Measurements from ENCODE around the gene GULP1.

GULP1 gene

GRCh38 chr2:188492751-188493150 lies 201.1 kb downstream of the GULP1 start:
- no peaks in the 10 kb centered on the region for H3K79me2 ChIP-seq (ENCODE audit: insufficient read depth, low read length)
- no peak for TF ChIP-seq CTCF (IDR thresholded peaks at IDR 0.05; ENCODE audit: borderline replicate concordance, extremely low read depth, low read length, poor library complexity, severe bottlenecking)
- TF ChIP-seq EZH2 (IDR thresholded peaks at IDR 0.05; ENCODE audit: borderline replicate concordance, low read depth, low read length, severe bottlenecking), result no peak

GRCh38 chr2:188494906-188495305 lies 203.2 kb downstream of the GULP1 start:
- Histone ChIP-seq H3K27me3 (ENCODE audit: insufficient read depth, low read length, poor library complexity) (no peaks in the 10 kb centered on the region), H3K79me2 (ENCODE audit: insufficient read depth, low read length) (no peaks in the 10 kb centered on the region), H3K27ac (ENCODE audit: low read length) (no peak overlapping the region), H3K36me3 (ENCODE audit: insufficient read depth, low read length) (no peaks in the 10 kb centered on the region), H4K20me1 (ENCODE audit: insufficient read depth, low read length) (no peaks in the 10 kb centered on the region), H3K9ac (ENCODE audit: low read depth, low read length) (no peak overlapping the region), H3K4me3 (ENCODE audit: low read depth in 1 of 2, low read length in 2 of 2) (no peak overlapping the region), H2AFZ (ENCODE audit: low read depth, low read length) (no peak overlapping the region), H3K4me2 (ENCODE audit: insufficient read depth, low read length) (no peak overlapping the region), H3K9me3 (ENCODE audit: insufficient read depth, low read length, severe bottlenecking) (no peaks in the 10 kb centered on the region), H3K4me1 (ENCODE audit: insufficient read depth, low read length) (no peaks in the 10 kb centered on the region)
- no peak for TF ChIP-seq EZH2 (IDR thresholded peaks at IDR 0.05; ENCODE audit: borderline replicate concordance, low read depth, low read length, severe bottlenecking)
- no peak for TF ChIP-seq CTCF (IDR thresholded peaks at IDR 0.05; ENCODE audit: borderline replicate concordance, extremely low read depth, low read length, poor library complexity, severe bottlenecking)
- ATAC-seq (ENCODE audit: insufficient read depth, low read depth) (no peak), DNase-seq (no peak)

More at GRCh38 chr2:188492751-188493150, 201.1 kb downstream of the GULP1 start:
- Histone ChIP-seq H3K27ac (ENCODE audit: low read length) (no peak overlapping the region), H3K36me3 (ENCODE audit: insufficient read depth, low read length) (no peaks in the 10 kb centered on the region), H3K9ac (ENCODE audit: low read depth, low read length) (no peak overlapping the region), H3K4me1 (ENCODE audit: insufficient read depth, low read length) (no peaks in the 10 kb centered on the region), H3K27me3 (ENCODE audit: insufficient read depth, low read length, poor library complexity) (no peaks in the 10 kb centered on the region), H3K9me3 (ENCODE audit: insufficient read depth, low read length, severe bottlenecking) (no peaks in the 10 kb centered on the region), H4K20me1 (ENCODE audit: insufficient read depth, low read length) (no peaks in the 10 kb centered on the region), H3K4me2 (ENCODE audit: insufficient read depth, low read length) (no peak overlapping the region), H3K4me3 (ENCODE audit: low read depth in 1 of 2, low read length in 2 of 2) (no peak overlapping the region), H2AFZ (ENCODE audit: low read depth, low read length) (no peak overlapping the region)
- ATAC-seq (ENCODE audit: insufficient read depth, low read depth) (no peak), DNase-seq (no peak)

- H4K20me1 ChIP-seq (ENCODE audit: insufficient read depth, low read length), result no peaks in the 10 kb centered on the region
- DNase-seq, result no peak
- H3K4me1 ChIP-seq (ENCODE audit: insufficient read depth, low read length), result no peaks in the 10 kb centered on the region
- H3K9ac ChIP-seq (ENCODE audit: low read depth, low read length), result no peak overlapping the region
- TF ChIP-seq EZH2 (IDR thresholded peaks at IDR 0.05; ENCODE audit: borderline replicate concordance, low read depth, low read length, severe bottlenecking) (no peak), CTCF (IDR thresholded peaks at IDR 0.05; ENCODE audit: borderline replicate concordance, extremely low read depth, low read length, poor library complexity, severe bottlenecking) (no peak)
- H3K4me2 ChIP-seq (ENCODE audit: insufficient read depth, low read length), result no peak overlapping the region
- no peak overlapping the region for H2AFZ ChIP-seq (ENCODE audit: low read depth, low read length)
- no peak overlapping the region for H3K27ac ChIP-seq (ENCODE audit: low read length)
- no peak for ATAC-seq (ENCODE audit: insufficient read depth, low read depth)
- no peaks in the 10 kb centered on the region for H3K27me3 ChIP-seq (ENCODE audit: insufficient read depth, low read length, poor library complexity)
- H3K4me3 ChIP-seq (ENCODE audit: low read depth in 1 of 2, low read length in 2 of 2), result no peak overlapping the region
- H3K79me2 ChIP-seq (ENCODE audit: insufficient read depth, low read length), result no peaks in the 10 kb centered on the region
- H3K9me3 ChIP-seq (ENCODE audit: insufficient read depth, low read length, severe bottlenecking), result no peaks in the 10 kb centered on the region
- no peaks in the 10 kb centered on the region for H3K36me3 ChIP-seq (ENCODE audit: insufficient read depth, low read length)
Observed at GRCh38 chr2:188495969-188496431, 204.3 kb downstream of the GULP1 start.

GRCh38 chr2:188497726-188498125 lies 206.1 kb downstream of the GULP1 start:
- no peak overlapping the region for H3K4me3 ChIP-seq (ENCODE audit: low read depth in 1 of 2, low read length in 2 of 2)
- no peaks in the 10 kb centered on the region for H3K79me2 ChIP-seq (ENCODE audit: insufficient read depth, low read length)
- no peaks in the 10 kb centered on the region for H4K20me1 ChIP-seq (ENCODE audit: insufficient read depth, low read length)
- H3K27me3 ChIP-seq (ENCODE audit: insufficient read depth, low read length, poor library complexity), result no peaks in the 10 kb centered on the region
- no peaks in the 10 kb centered on the region for H3K9me3 ChIP-seq (ENCODE audit: insufficient read depth, low read length, severe bottlenecking)
- H2AFZ ChIP-seq (ENCODE audit: low read depth, low read length), result no peak overlapping the region
- H3K4me1 ChIP-seq (ENCODE audit: insufficient read depth, low read length), result no peaks in the 10 kb centered on the region
- no peak overlapping the region for H3K9ac ChIP-seq (ENCODE audit: low read depth, low read length)
- no peak overlapping the region for H3K27ac ChIP-seq (ENCODE audit: low read length)
- no peaks in the 10 kb centered on the region for H3K36me3 ChIP-seq (ENCODE audit: insufficient read depth, low read length)
- no peak for TF ChIP-seq CTCF (IDR thresholded peaks at IDR 0.05; ENCODE audit: borderline replicate concordance, extremely low read depth, low read length, poor library complexity, severe bottlenecking)
- no peak for TF ChIP-seq EZH2 (IDR thresholded peaks at IDR 0.05; ENCODE audit: borderline replicate concordance, low read depth, low read length, severe bottlenecking)
- H3K4me2 ChIP-seq (ENCODE audit: insufficient read depth, low read length), result no peak overlapping the region
- no peak for DNase-seq
- ATAC-seq (ENCODE audit: insufficient read depth, low read depth), result no peak

All from DND-41 (cell line).